ENCODE data around the gene CD101.

The CD101 gene

DNA sequence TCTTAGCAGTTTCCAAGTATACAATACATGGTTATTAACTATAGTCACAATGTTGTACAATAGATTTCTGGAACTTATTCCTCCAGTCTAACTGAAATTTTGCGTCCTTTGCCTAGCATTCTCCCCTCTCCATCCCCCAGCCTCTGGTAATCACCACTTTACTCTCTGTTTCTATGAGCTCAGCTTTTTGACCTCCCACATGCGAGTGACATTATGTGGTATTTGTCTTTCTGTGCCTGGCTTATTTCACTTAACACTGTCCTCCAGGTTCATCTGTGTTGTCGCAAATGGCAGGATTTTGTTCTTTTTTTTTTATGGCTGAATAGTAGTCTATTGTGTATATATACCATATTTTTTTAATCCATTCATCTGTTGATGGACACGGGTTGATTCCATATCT is 43.9 kb upstream of the CD101 start:
- TF ChIP-seq, protein P1, sequence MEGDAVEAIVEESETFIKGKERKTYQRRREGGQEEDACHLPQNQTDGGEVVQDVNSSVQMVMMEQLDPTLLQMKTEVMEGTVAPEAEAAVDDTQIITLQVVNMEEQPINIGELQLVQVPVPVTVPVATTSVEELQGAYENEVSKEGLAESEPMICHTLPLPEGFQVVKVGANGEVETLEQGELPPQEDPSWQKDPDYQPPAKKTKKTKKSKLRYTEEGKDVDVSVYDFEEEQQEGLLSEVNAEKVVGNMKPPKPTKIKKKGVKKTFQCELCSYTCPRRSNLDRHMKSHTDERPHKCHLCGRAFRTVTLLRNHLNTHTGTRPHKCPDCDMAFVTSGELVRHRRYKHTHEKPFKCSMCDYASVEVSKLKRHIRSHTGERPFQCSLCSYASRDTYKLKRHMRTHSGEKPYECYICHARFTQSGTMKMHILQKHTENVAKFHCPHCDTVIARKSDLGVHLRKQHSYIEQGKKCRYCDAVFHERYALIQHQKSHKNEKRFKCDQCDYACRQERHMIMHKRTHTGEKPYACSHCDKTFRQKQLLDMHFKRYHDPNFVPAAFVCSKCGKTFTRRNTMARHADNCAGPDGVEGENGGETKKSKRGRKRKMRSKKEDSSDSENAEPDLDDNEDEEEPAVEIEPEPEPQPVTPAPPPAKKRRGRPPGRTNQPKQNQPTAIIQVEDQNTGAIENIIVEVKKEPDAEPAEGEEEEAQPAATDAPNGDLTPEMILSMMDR (IDR thresholded peaks at IDR 0.05; ENCODE audit: poor library complexity, severe bottlenecking): no peak
- H3K36me3 ChIP-seq (ENCODE audit: low read depth): peaks cover 65% of the 10 kb centered on the region
- no peaks in the 10 kb centered on the region for H3K27me3 ChIP-seq (ENCODE audit: insufficient read depth, poor library complexity, severe bottlenecking)
- no peaks in the 10 kb centered on the region for H3K9me3 ChIP-seq (ENCODE audit: severe bottlenecking)
- H3K4me1 ChIP-seq (ENCODE audit: insufficient read depth, poor library complexity, severe bottlenecking): no peaks in the 10 kb centered on the region
- no peak for DNase-seq (ENCODE audit: low spot score)
- no peak overlapping the region for H3K27ac ChIP-seq (ENCODE audit: poor library complexity, severe bottlenecking)
- ATAC-seq (ENCODE audit: low read depth): no peak
- no peak overlapping the region for H3K4me3 ChIP-seq (ENCODE audit: severe bottlenecking)

DNA sequence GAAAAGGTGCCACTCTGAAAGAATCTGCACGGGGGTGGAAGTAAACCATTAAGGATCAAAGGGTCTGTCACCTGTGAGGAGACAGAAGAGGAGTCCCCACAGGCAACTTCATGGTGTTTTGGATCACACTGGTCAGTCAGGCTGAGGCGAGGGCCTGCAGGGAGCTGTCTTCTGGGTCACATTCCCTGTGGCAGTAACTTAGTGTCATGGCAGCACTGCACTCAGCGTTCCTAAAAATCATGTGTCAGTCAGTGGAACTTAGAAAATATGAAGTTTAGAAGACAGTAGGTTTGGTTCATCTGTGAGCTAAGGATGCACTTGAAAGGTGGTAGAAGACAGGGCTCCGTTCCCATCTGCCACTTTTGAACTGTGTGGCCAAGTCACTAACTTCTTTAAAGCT is 43.5 kb upstream of the CD101 start:
- TF ChIP-seq, protein P1 (IDR thresholded peaks at IDR 0.05; ENCODE audit: poor library complexity, severe bottlenecking): no peak
- H3K4me3 ChIP-seq (ENCODE audit: severe bottlenecking): no peak overlapping the region
- no peaks in the 10 kb centered on the region for H3K4me1 ChIP-seq (ENCODE audit: insufficient read depth, poor library complexity, severe bottlenecking)
- ATAC-seq (ENCODE audit: low read depth) (no peak), DNase-seq (ENCODE audit: low spot score) (no peak)
- no peak overlapping the region for H3K27ac ChIP-seq (ENCODE audit: poor library complexity, severe bottlenecking)
- H3K27me3 ChIP-seq (ENCODE audit: insufficient read depth, poor library complexity, severe bottlenecking): no peaks in the 10 kb centered on the region
- no peaks in the 10 kb centered on the region for H3K9me3 ChIP-seq (ENCODE audit: severe bottlenecking)
- peaks cover 67% of the 10 kb centered on the region for H3K36me3 ChIP-seq (ENCODE audit: low read depth)

DNA sequence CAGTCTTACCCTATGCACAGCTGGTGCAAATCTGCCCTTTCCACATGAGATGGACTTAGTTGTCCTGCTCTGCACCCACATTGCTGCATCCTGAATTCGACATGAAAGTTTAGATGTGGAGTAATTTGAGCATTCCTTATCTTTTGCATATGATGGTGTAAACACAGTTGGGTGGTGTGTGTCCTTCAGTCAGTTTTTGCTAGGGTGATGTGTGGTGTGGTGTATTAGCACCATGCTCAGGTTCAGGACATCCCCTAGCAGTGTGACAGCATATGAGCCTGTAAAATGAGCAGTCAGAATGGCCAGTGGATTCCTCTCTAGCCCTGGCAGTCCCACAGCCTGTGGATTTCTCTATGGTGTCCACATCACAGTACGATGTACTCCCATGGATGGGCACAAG is 42.6 kb upstream of the CD101 start:
- Histone ChIP-seq H3K27me3 (ENCODE audit: insufficient read depth, poor library complexity, severe bottlenecking) (no peaks in the 10 kb centered on the region), H3K9me3 (ENCODE audit: severe bottlenecking) (no peaks in the 10 kb centered on the region), H3K36me3 (ENCODE audit: low read depth) (peaks cover 64% of the 10 kb centered on the region), H3K4me1 (ENCODE audit: insufficient read depth, poor library complexity, severe bottlenecking) (no peaks in the 10 kb centered on the region), H3K27ac (ENCODE audit: poor library complexity, severe bottlenecking) (no peak overlapping the region), H3K4me3 (ENCODE audit: severe bottlenecking) (no peak overlapping the region)
- TF ChIP-seq, protein P1 (IDR thresholded peaks at IDR 0.05; ENCODE audit: poor library complexity, severe bottlenecking): no peak
- ATAC-seq (ENCODE audit: low read depth) (no peak), DNase-seq (ENCODE audit: low spot score) (no peak)

DNA sequence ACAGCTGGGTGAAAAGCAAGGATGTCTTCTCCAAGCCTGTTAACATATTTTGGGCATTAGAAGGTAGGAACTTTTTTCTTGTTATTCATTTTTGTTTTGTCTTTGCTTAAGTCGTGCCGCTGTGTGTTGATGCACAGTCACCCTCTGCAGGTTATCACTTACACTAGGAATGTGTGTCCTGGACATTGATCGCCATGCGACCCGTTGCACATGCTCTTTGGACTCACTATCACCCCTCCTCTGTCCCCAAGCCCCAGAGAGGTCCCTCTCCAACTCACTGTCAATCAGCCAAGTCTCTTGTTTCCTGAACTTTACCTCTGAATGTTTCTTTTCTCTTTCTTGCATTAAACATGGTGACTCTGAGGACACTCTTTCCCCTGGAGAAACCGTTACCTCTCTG is 40.0 kb upstream of the CD101 start:
- H3K4me3 ChIP-seq (ENCODE audit: severe bottlenecking): no peak overlapping the region
- H3K36me3 ChIP-seq (ENCODE audit: low read depth): peaks cover 68% of the 10 kb centered on the region

DNA sequence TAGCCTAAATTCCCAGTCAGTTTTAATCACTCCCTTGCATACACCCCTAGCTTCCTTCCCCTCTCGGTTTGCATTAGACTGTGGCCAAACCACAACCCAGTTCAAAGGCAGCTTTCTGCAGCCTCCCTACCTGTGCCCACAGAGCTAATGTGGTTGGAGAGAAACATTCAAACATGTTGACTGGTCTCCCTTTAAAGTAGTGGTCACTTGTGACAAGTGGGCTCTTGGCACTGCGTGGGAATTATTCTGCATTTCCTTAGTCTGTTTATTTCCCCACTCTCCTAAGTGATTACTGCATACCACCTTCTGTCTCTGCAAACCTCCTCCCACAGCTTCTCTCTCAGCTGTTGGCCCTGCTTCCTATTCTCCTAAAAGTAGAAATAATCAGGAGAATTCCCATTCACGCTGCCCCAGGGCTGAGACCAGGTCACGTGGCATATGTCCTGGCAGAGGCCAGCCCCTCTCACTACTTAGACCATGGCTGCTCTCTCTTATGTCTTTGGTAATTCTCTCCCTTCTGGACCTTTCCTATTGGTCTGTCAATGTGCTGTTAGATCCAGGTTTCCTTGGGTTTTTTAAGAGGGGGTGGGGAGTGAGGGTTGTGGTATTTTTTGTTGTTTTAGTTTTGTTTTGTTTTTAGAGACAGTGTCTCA is 38.4 kb upstream of the CD101 start:
- Histone ChIP-seq H3K4me1 (ENCODE audit: insufficient read depth, poor library complexity, severe bottlenecking) (no peaks in the 10 kb centered on the region), H3K4me3 (ENCODE audit: severe bottlenecking) (no peak overlapping the region), H3K9me3 (ENCODE audit: severe bottlenecking) (no peaks in the 10 kb centered on the region), H3K27me3 (ENCODE audit: insufficient read depth, poor library complexity, severe bottlenecking) (no peaks in the 10 kb centered on the region), H3K27ac (ENCODE audit: poor library complexity, severe bottlenecking) (no peak overlapping the region), H3K36me3 (ENCODE audit: low read depth) (peaks cover 73% of the 10 kb centered on the region)
- ATAC-seq (ENCODE audit: low read depth): no peak
- TF ChIP-seq, protein P1 (IDR thresholded peaks at IDR 0.05; ENCODE audit: poor library complexity, severe bottlenecking): no peak
- DNase-seq (ENCODE audit: low spot score): no peak

More for the DNA sequence above, 40.0 kb upstream of the CD101 start:
- Histone ChIP-seq H3K27ac (ENCODE audit: poor library complexity, severe bottlenecking) (no peak overlapping the region), H3K4me1 (ENCODE audit: insufficient read depth, poor library complexity, severe bottlenecking) (no peaks in the 10 kb centered on the region), H3K9me3 (ENCODE audit: severe bottlenecking) (no peaks in the 10 kb centered on the region), H3K27me3 (ENCODE audit: insufficient read depth, poor library complexity, severe bottlenecking) (no peaks in the 10 kb centered on the region)
- ATAC-seq (ENCODE audit: low read depth) (no peak), DNase-seq (ENCODE audit: low spot score) (no peak)
- TF ChIP-seq, protein P1 (IDR thresholded peaks at IDR 0.05; ENCODE audit: poor library complexity, severe bottlenecking): no peak

Data from RWPE2 (cell line).